ENCODE results near the gene SHC1.
A peak's percentile ranks its signal among the peaks of the same experiment; 100 is the strongest.

Gene SHC1

GRCh38 chr1:154955039-154955717 is 15.4 kb downstream of the SHC1 start:
- peak overlapping the region; percentile 47 for H2AK5ac ChIP-seq (ENCODE audit: low read length, severe bottlenecking)
- no peak overlapping the region for H2AFZ ChIP-seq (ENCODE audit: low read depth, low read length)
- H3K23ac ChIP-seq (ENCODE audit: low read length in 2 of 2): no peak overlapping the region
- peak overlapping the region in 1 of 2 experiments; percentile 90 for H3K4me3 ChIP-seq (ENCODE audit: insufficient read depth in 1 of 2, low read depth in 1 of 2, low read length in 2 of 2)
- H2BK12ac ChIP-seq (ENCODE audit: low read length in 2 of 2): peak overlapping the region; percentile 9 to 58
- no peak overlapping the region for H2BK120ac ChIP-seq (ENCODE audit: low read depth, low read length)
- WGBS: 34% methylated on average over 4 of the region's 4 CpGs
- H3K18ac ChIP-seq (ENCODE audit: low read depth in 1 of 2, low read length in 2 of 2): no peak overlapping the region
- peaks cover 31 to 36% of the 10 kb centered on the region in 2 experiments for H3K36me3 ChIP-seq (ENCODE audit: control insufficient read depth in 1 of 2, insufficient read depth in 2 of 2, low read depth in 1 of 2, low read length in 2 of 2)
- H3K79me1 ChIP-seq (replicated peaks; ENCODE audit: low read length, poor library complexity, severe bottlenecking): peaks cover 65% of the 10 kb centered on the region
- no peak overlapping the region for H2BK5ac ChIP-seq (ENCODE audit: low read depth, low read length, poor library complexity, severe bottlenecking)
- peak overlapping the region; percentile 97 for H3K9ac ChIP-seq (ENCODE audit: low read length)
- H3K4ac ChIP-seq (ENCODE audit: low read depth in 1 of 2, low read length in 2 of 2): no peak overlapping the region
- H3K14ac ChIP-seq (ENCODE audit: low read length in 2 of 2): no peak overlapping the region
- H3K4me2 ChIP-seq (ENCODE audit: low read length, poor library complexity, severe bottlenecking): peak overlapping the region; percentile 78
- H4K8ac ChIP-seq (ENCODE audit: low read length): peak overlapping the region; percentile 45
- H2BK15ac ChIP-seq (ENCODE audit: low read depth, poor library complexity, severe bottlenecking): no peak overlapping the region
- H3K27me3 ChIP-seq (ENCODE audit: control insufficient read depth in 1 of 2, insufficient read depth in 1 of 2, low read length in 2 of 2): no peaks in the 10 kb centered on the region
- peak; percentile 93 for DNase-seq
- peaks cover 28% of the 10 kb centered on the region for H3K4me1 ChIP-seq (ENCODE audit: control insufficient read depth, insufficient read depth, low read depth, low read length)
- peak overlapping the region; percentile 92 for H3K27ac ChIP-seq (ENCODE audit: low read length, poor library complexity, severe bottlenecking)
- no peaks in the 10 kb centered on the region for H3K9me3 ChIP-seq (ENCODE audit: control insufficient read depth, low read length)
- H4K91ac ChIP-seq (ENCODE audit: low read length): no peak overlapping the region

GRCh38 chr1:154954541-154954940 is 16.0 kb downstream of the SHC1 start:
- Histone ChIP-seq H3K79me1 (replicated peaks; ENCODE audit: low read length, poor library complexity, severe bottlenecking) (peaks cover 63% of the 10 kb centered on the region), H3K27ac (ENCODE audit: low read length, poor library complexity, severe bottlenecking) (no peak overlapping the region), H2AFZ (ENCODE audit: low read depth, low read length) (no peak overlapping the region), H2BK120ac (ENCODE audit: low read depth, low read length) (no peak overlapping the region), H3K23ac (ENCODE audit: low read length in 2 of 2) (no peak overlapping the region), H3K14ac (ENCODE audit: low read length in 2 of 2) (no peak overlapping the region), H3K9me3 (ENCODE audit: control insufficient read depth, low read length) (no peaks in the 10 kb centered on the region), H3K18ac (ENCODE audit: low read depth in 1 of 2, low read length in 2 of 2) (no peak overlapping the region), H3K4ac (ENCODE audit: low read depth in 1 of 2, low read length in 2 of 2) (no peak overlapping the region), H3K36me3 (ENCODE audit: control insufficient read depth in 1 of 2, insufficient read depth in 2 of 2, low read depth in 1 of 2, low read length in 2 of 2) (peaks cover 28 to 34% of the 10 kb centered on the region in 2 experiments), H2AK5ac (ENCODE audit: low read length, severe bottlenecking) (no peak overlapping the region), H2BK5ac (ENCODE audit: low read depth, low read length, poor library complexity, severe bottlenecking) (no peak overlapping the region), H3K4me3 (ENCODE audit: insufficient read depth in 1 of 2, low read depth in 1 of 2, low read length in 2 of 2) (no peak overlapping the region), H4K91ac (ENCODE audit: low read length) (no peak overlapping the region), H3K27me3 (ENCODE audit: control insufficient read depth in 1 of 2, insufficient read depth in 1 of 2, low read length in 2 of 2) (no peaks in the 10 kb centered on the region), H2BK15ac (ENCODE audit: low read depth, poor library complexity, severe bottlenecking) (no peak overlapping the region), H2BK12ac (ENCODE audit: low read length in 2 of 2) (no peak overlapping the region), H3K4me1 (ENCODE audit: control insufficient read depth, insufficient read depth, low read depth, low read length) (peaks cover 26% of the 10 kb centered on the region), H3K9ac (ENCODE audit: low read length) (peak overlapping the region; percentile 97), H4K8ac (ENCODE audit: low read length) (no peak overlapping the region), H3K4me2 (ENCODE audit: low read length, poor library complexity, severe bottlenecking) (no peak overlapping the region)
- DNase-seq: no peak
- WGBS: 88% methylated on average over 3 of the region's 3 CpGs

- H3K9ac ChIP-seq (ENCODE audit: low read length): no peak overlapping the region
- H2AK5ac ChIP-seq (ENCODE audit: low read length, severe bottlenecking): no peak overlapping the region
- no peak overlapping the region for H4K91ac ChIP-seq (ENCODE audit: low read length)
- no peak overlapping the region for H3K4me3 ChIP-seq (ENCODE audit: insufficient read depth in 1 of 2, low read depth in 1 of 2, low read length in 2 of 2)
- H3K9me3 ChIP-seq (ENCODE audit: control insufficient read depth, low read length): no peaks in the 10 kb centered on the region
- no peak overlapping the region for H4K8ac ChIP-seq (ENCODE audit: low read length)
- H2BK15ac ChIP-seq (ENCODE audit: low read depth, poor library complexity, severe bottlenecking): no peak overlapping the region
- H3K79me1 ChIP-seq (replicated peaks; ENCODE audit: low read length, poor library complexity, severe bottlenecking): peaks cover 57% of the 10 kb centered on the region
- H2BK5ac ChIP-seq (ENCODE audit: low read depth, low read length, poor library complexity, severe bottlenecking): no peak overlapping the region
- H3K23ac ChIP-seq (ENCODE audit: low read length in 2 of 2): no peak overlapping the region
- no peak overlapping the region for H2BK12ac ChIP-seq (ENCODE audit: low read length in 2 of 2)
- H3K27ac ChIP-seq (ENCODE audit: low read length, poor library complexity, severe bottlenecking): no peak overlapping the region
- H3K4me2 ChIP-seq (ENCODE audit: low read length, poor library complexity, severe bottlenecking): no peak overlapping the region
- 94% methylated on average over 2 of the region's 2 CpGs for WGBS
- peaks cover 25% of the 10 kb centered on the region for H3K4me1 ChIP-seq (ENCODE audit: control insufficient read depth, insufficient read depth, low read depth, low read length)
- no peak overlapping the region for H3K14ac ChIP-seq (ENCODE audit: low read length in 2 of 2)
- H3K27me3 ChIP-seq (ENCODE audit: control insufficient read depth in 1 of 2, insufficient read depth in 1 of 2, low read length in 2 of 2): no peaks in the 10 kb centered on the region
- H3K36me3 ChIP-seq (ENCODE audit: control insufficient read depth in 1 of 2, insufficient read depth in 2 of 2, low read depth in 1 of 2, low read length in 2 of 2): peaks cover 19 to 28% of the 10 kb centered on the region in 2 experiments
- H2AFZ ChIP-seq (ENCODE audit: low read depth, low read length): no peak overlapping the region
- no peak for DNase-seq
- no peak overlapping the region for H2BK120ac ChIP-seq (ENCODE audit: low read depth, low read length)
- H3K4ac ChIP-seq (ENCODE audit: low read depth in 1 of 2, low read length in 2 of 2): no peak overlapping the region
- no peak overlapping the region for H3K18ac ChIP-seq (ENCODE audit: low read depth in 1 of 2, low read length in 2 of 2)
Measured at GRCh38 chr1:154953611-154954038, 16.9 kb downstream of the SHC1 start.

- no peak overlapping the region for H2BK5ac ChIP-seq (ENCODE audit: low read depth, low read length, poor library complexity, severe bottlenecking)
- no peak overlapping the region for H2AFZ ChIP-seq (ENCODE audit: low read depth, low read length)
- H3K4ac ChIP-seq (ENCODE audit: low read depth in 1 of 2, low read length in 2 of 2): no peak overlapping the region
- H2BK12ac ChIP-seq (ENCODE audit: low read length in 2 of 2): no peak overlapping the region
- no peaks in the 10 kb centered on the region for H3K27me3 ChIP-seq (ENCODE audit: control insufficient read depth in 1 of 2, insufficient read depth in 1 of 2, low read length in 2 of 2)
- no peak overlapping the region for H3K4me2 ChIP-seq (ENCODE audit: low read length, poor library complexity, severe bottlenecking)
- H2AK5ac ChIP-seq (ENCODE audit: low read length, severe bottlenecking): no peak overlapping the region
- H3K14ac ChIP-seq (ENCODE audit: low read length in 2 of 2): no peak overlapping the region
- H2BK120ac ChIP-seq (ENCODE audit: low read depth, low read length): no peak overlapping the region
- H2BK15ac ChIP-seq (ENCODE audit: low read depth, poor library complexity, severe bottlenecking): no peak overlapping the region
- H3K23ac ChIP-seq (ENCODE audit: low read length in 2 of 2): no peak overlapping the region
- no peak for DNase-seq
- H3K18ac ChIP-seq (ENCODE audit: low read depth in 1 of 2, low read length in 2 of 2): no peak overlapping the region
- H3K4me1 ChIP-seq (ENCODE audit: control insufficient read depth, insufficient read depth, low read depth, low read length): peaks cover 25% of the 10 kb centered on the region
- no peak overlapping the region for H4K91ac ChIP-seq (ENCODE audit: low read length)
- H4K8ac ChIP-seq (ENCODE audit: low read length): no peak overlapping the region
- no peak overlapping the region for H3K27ac ChIP-seq (ENCODE audit: low read length, poor library complexity, severe bottlenecking)
- WGBS: 88% methylated on average over 6 of the region's 6 CpGs
- no peaks in the 10 kb centered on the region for H3K9me3 ChIP-seq (ENCODE audit: control insufficient read depth, low read length)
- H3K79me1 ChIP-seq (replicated peaks; ENCODE audit: low read length, poor library complexity, severe bottlenecking): peaks cover 56% of the 10 kb centered on the region
- H3K4me3 ChIP-seq (ENCODE audit: insufficient read depth in 1 of 2, low read depth in 1 of 2, low read length in 2 of 2): no peak overlapping the region
- peaks cover 13 to 32% of the 10 kb centered on the region in 2 experiments for H3K36me3 ChIP-seq (ENCODE audit: control insufficient read depth in 1 of 2, insufficient read depth in 2 of 2, low read depth in 1 of 2, low read length in 2 of 2)
- H3K9ac ChIP-seq (ENCODE audit: low read length): no peak overlapping the region
Measured at GRCh38 chr1:154952664-154953063, 17.9 kb downstream of the SHC1 start.

Data from mesenchymal stem cell (in vitro differentiated cells and primary cell).